K562 (cell line): Measurements from ENCODE around the gene MBD6. TPM values are rescaled to one million over a fixed set of nuclear protein-coding genes. Genes with fewer than 3 reads are reported as not detected.
A peak's percentile ranks its signal among the peaks of the same experiment; 100 is the strongest.

Experiments used
- ATF7 ChIP-seq: fragments of 450-650 bp; IDR thresholded peaks from 2 replicates; pipeline ENCODE4 v1.7.1; 2014; ENCODE audit warnings: mild to moderate bottlenecking, moderate library complexity
- CEBPG ChIP-seq, 3 experiments: fragments of 200-800 bp in 1 of 3; sonication (Bioruptor generic) in 1 of 3; sonication (generic) in 1 of 3; formaldehyde crosslinking in 1 of 3; IDR thresholded peaks in 2 of 3; conservative IDR thresholded peaks in 1 of 3; 2 replicates each; pipeline versions ENCODE4 v1.6.1 to v1.8.0; 2016 to 2022; ENCODE audit warnings: missing compliant biosample characterization in 2 of 3, missing genetic modification characterization in 2 of 3, mild to moderate bottlenecking in 1 of 3, missing genetic modification reagents in 1 of 3
- CHD1 ChIP-seq: fragments of 200-600 bp; sonication (generic); IDR thresholded peaks from one replicate; pipeline ENCODE4 v1.6.1; 2012; ENCODE audit warnings: mild to moderate bottlenecking, moderate library complexity, low read length, inconsistent platforms
- FOXM1 ChIP-seq, 2 experiments: fragments of 450-650 bp in 1 of 2; sonication (generic) in 1 of 2; formaldehyde crosslinking in 1 of 2; IDR thresholded peaks; 2 replicates each; pipeline versions ENCODE4 v1.6.1 to v1.9.0; 2017 to 2022; ENCODE audit warnings: low read depth in 2 of 2, mild to moderate bottlenecking in 2 of 2, missing genetic modification reagents in 1 of 2, moderate library complexity in 1 of 2
- HIVEP1 ChIP-seq: fragments of 250-450 bp; sonication (Bioruptor Pico); IDR thresholded peaks from 2 replicates; pipeline ENCODE4 v1.4.0; 2020; ENCODE audit warnings: mild to moderate bottlenecking
- HMGN3 ChIP-seq: IDR thresholded peaks from 2 replicates; pipeline ENCODE4 v1.6.1; 2011; ENCODE audit warnings: borderline replicate concordance, low read depth, mild to moderate bottlenecking, mixed read lengths, low read length; ENCODE audit not compliant: insufficient read length; ENCODE audit errors: extremely low read depth
- NFRKB ChIP-seq: fragments of 450-650 bp; IDR thresholded peaks from 2 replicates; pipeline ENCODE4 v1.6.1; 2016; ENCODE audit warnings: low read depth
- PURB ChIP-seq: sonication (generic); formaldehyde crosslinking; IDR thresholded peaks from 2 replicates; pipeline ENCODE4 v1.9.0; 2021; ENCODE audit warnings: low read depth, mild to moderate bottlenecking, missing genetic modification reagents
- SMARCE1 ChIP-seq: fragments of 450-650 bp; IDR thresholded peaks from 2 replicates; pipeline ENCODE4 v1.7.1; 2016; ENCODE audit warnings: mild to moderate bottlenecking
- TCF15 ChIP-seq: fragments of 250-450 bp; sonication (Bioruptor Pico); IDR thresholded peaks from 2 replicates; pipeline ENCODE4 v1.8.0; 2022; ENCODE audit warnings: moderate library complexity, mild to moderate bottlenecking, inconsistent platforms
- TCFL5 ChIP-seq: fragments of 250-450 bp; sonication (Bioruptor Pico); conservative IDR thresholded peaks from 2 replicates; pipeline ENCODE4 v1.6.1; 2021; ENCODE audit warnings: mild to moderate bottlenecking, moderate library complexity, matching md5 sums
- TEAD1 ChIP-seq, 2 experiments: fragments of 450-650 bp in 1 of 2; sonication (generic) in 1 of 2; formaldehyde crosslinking; IDR thresholded peaks; 2 replicates each; pipeline versions ENCODE4 v1.4.0 to v1.8.0; 2020 to 2022; ENCODE audit warnings: mild to moderate bottlenecking in 2 of 2, missing genetic modification reagents in 1 of 2
- ZBTB33 ChIP-seq: sonication (generic); formaldehyde crosslinking; IDR thresholded peaks from 2 replicates; pipeline ENCODE4 v1.8.1; 2023; ENCODE audit warnings: mild to moderate bottlenecking, missing genetic modification reagents
- ZNF224 ChIP-seq: sonication (generic); formaldehyde crosslinking; IDR thresholded peaks from 2 replicates; pipeline ENCODE4 v1.8.0; 2022; ENCODE audit warnings: mild to moderate bottlenecking, missing genetic modification reagents
- ZNF407 ChIP-seq: fragments of 450-650 bp; IDR thresholded peaks from 2 replicates; pipeline ENCODE4 v1.6.1; 2016; ENCODE audit warnings: low read depth
- ZNF444 ChIP-seq: fragments of 250-450 bp; sonication (Bioruptor Pico); IDR thresholded peaks from 2 replicates; pipeline ENCODE4 v1.4.0; 2020; ENCODE audit warnings: mild to moderate bottlenecking, moderate library complexity
- polyA plus RNA-seq, 8 experiments: library from polyadenylated mRNA; depleted of rRNA in 4 of 8; stranded (reverse) in 5 of 8; unstranded in 3 of 8; fragments of >200 nt; fragmentation: Nextera tagmentation in 2 of 8; fragmentation: Illumina TruSeq in 1 of 8; extraction: Ambion mirVana in 2 of 8; extraction: Trizol in 1 of 8; gene quantifications; 2 replicates each; pipeline versions ENCODE4 v1.2.1 to v1.2.3, GENCODE V29; 2011 to 2014; ENCODE audit warnings: inconsistent platforms in 1 of 8, missing spikeins in 1 of 8
- total RNA-seq, 7 experiments: library from RNA; depleted of rRNA in 6 of 7; stranded (reverse); fragments of >200 nt in 6 of 7; fragmentation: Illumina TruSeq in 2 of 7; extraction: Trizol in 2 of 7; gene quantifications; 2 replicates each; pipeline versions ENCODE4 v1.2.1 to v1.2.3, GENCODE V29; 2011 to 2021; ENCODE audit warnings: low replicate concordance in 1 of 7

MBD6 gene
- total and polyA plus RNA-seq, 9 of the 15 experiments (the other 6 are each of a cell fraction or from before 2014, with no cell fraction given), result 2.0 to 54.8 (median 3.8) TPM

- no peak for TF ChIP-seq ZNF407
- TF ChIP-seq ZNF444 (CRISPR knock-in tag), result no peak
- TF ChIP-seq TEAD1 (CRISPR knock-in tag; IDR thresholded peaks at IDR 0.05), result peak in 1 of 2 experiments; percentile 27; a peak in 1 of 4 replicates
- TF ChIP-seq FOXM1 (IDR thresholded peaks at IDR 0.05; ENCODE audit: low read depth), result no peak
- TF ChIP-seq FOXM1 (CRISPR knock-in tag; IDR thresholded peaks at IDR 0.05; ENCODE audit: low read depth), result peak; percentile 78; the same call in 1 of the 2 replicates
- peak; percentile 46 for TF ChIP-seq HMGN3
- 0 out of 2 replicates have a peak, but pooled peaks have one; percentile 21 for TF ChIP-seq TCF15 (CRISPR knock-in tag)
- no peak for TF ChIP-seq HIVEP1 (CRISPR knock-in tag)
- TF ChIP-seq ZNF224 (CRISPR knock-in tag), result no peak
- TF ChIP-seq TCFL5 (CRISPR knock-in tag), result no peak
- TF ChIP-seq PURB (CRISPR knock-in tag), result no peak
- TF ChIP-seq SMARCE1, result no peak
- TF ChIP-seq CEBPG (CRISPR knock-in tag; IDR thresholded peaks at IDR 0.05), result peak; percentile 5; the same call in 1 of the 2 replicates
- no peak for TF ChIP-seq CEBPG (tag; conservative IDR thresholded peaks at IDR 0.05 in 1 of 2, IDR thresholded peaks at IDR 0.05 in 1 of 2)
- no peak for TF ChIP-seq ATF7
- 0 out of 2 replicates have a peak, but pooled peaks have one; percentile 11 for TF ChIP-seq ZBTB33 (CRISPR knock-in tag)
- 0 out of 2 replicates have a peak, but pooled peaks have one; percentile 31 for TF ChIP-seq NFRKB
- TF ChIP-seq CHD1, result peak; percentile 84
These were observed 2.9 kb upstream of the MBD6 start (continued) for GRCh38 chr12:57519796-57520052.
